T-helper 9 cell (primary cell): ENCODE measurements around the gene GOLGA6L4.
"Not testable (repeated sequence)": the region's sequence is repeated elsewhere in the genome, so short reads cannot be mapped to it uniquely, and the experiment has no call there.

Experiments
- DNase-seq: peaks from one replicate; pipeline ENCODE4 v3.0.0-alpha.2; 2020
- total RNA-seq, 2 donors: gene quantifications; one replicate each; lab custom pipeline; 2026; lab: John Stamatoyannopoulos, UW

The GOLGA6L4 gene
- 0 to 0.07 reads per million in 2 donors for total RNA-seq

- DNase-seq = not testable (repeated sequence)
Measured at GRCh38 chr15:84235573-84235972, at the start of gene GOLGA6L4. TSS of gene GOLGA6L4 (plus strand) at chr15:84235773. CDS start at chr15:84235835, 62 bp downstream.

- DNase-seq = not testable (repeated sequence)
Measured at GRCh38 chr15:84192982-84193381, 42.6 kb upstream of the GOLGA6L4 start.

GRCh38 chr15:84195603-84196002, 40.0 kb upstream of the GOLGA6L4 start:
- DNase-seq = not testable (repeated sequence)

- DNase-seq = not testable (repeated sequence)
Measured at GRCh38 chr15:84196530-84197188, 38.9 kb upstream of the GOLGA6L4 start.

- DNase-seq = not testable (repeated sequence)
Measured at GRCh38 chr15:84199865-84200264, 35.7 kb upstream of the GOLGA6L4 start.

- not testable (repeated sequence) for DNase-seq
Measured at GRCh38 chr15:84246441-84246840, 10.9 kb downstream of the GOLGA6L4 start.
